Calu3 (cell line): ENCODE measurements around the gene CYP4F3. TPM values are rescaled to one million over a fixed set of nuclear protein-coding genes. Genes with fewer than 3 reads are reported as not detected.

Experiments used
- BruUV-seq: library from RNA; stranded (reverse); fragments of 400-500 nt; replicated peaks from 2 replicates; lab custom pipeline; 2021; lab: Mats Ljungman, UMichigan
- CTCF ChIA-PET: fragments of 300-600 bp; sonication (Branson Sonifier 250); formaldehyde crosslinking; loops from one replicate; lab custom pipeline; 2022; ENCODE audit warnings: antibody characterized with exemption; lab: Charles Lee
- DNase-seq: peaks from one replicate; pipeline ENCODE4 v3.0.0; 2022
- H3K27ac Mint-ChIP-seq: one replicate; pipeline ENCODE4 v1.8.0; 2022; ENCODE audit warnings: mixed read lengths; ENCODE audit not compliant: unreplicated experiment
- H3K27me3 Mint-ChIP-seq: one replicate; pipeline ENCODE4 v1.8.0; 2022; ENCODE audit warnings: mixed read lengths; ENCODE audit not compliant: unreplicated experiment
- H3K36me3 Mint-ChIP-seq: one replicate; pipeline ENCODE4 v1.8.0; 2022; ENCODE audit warnings: mild to moderate bottlenecking, moderate library complexity, mixed read lengths; ENCODE audit not compliant: insufficient read depth, unreplicated experiment
- H3K4me1 Mint-ChIP-seq: one replicate; pipeline ENCODE4 v1.8.0; 2022; ENCODE audit warnings: mild to moderate bottlenecking, low read depth, mixed read lengths; ENCODE audit not compliant: unreplicated experiment
- H3K4me3 Mint-ChIP-seq: one replicate; pipeline ENCODE4 v1.8.0; 2022; ENCODE audit warnings: mild to moderate bottlenecking, low read depth, moderate library complexity, mixed read lengths; ENCODE audit not compliant: unreplicated experiment
- H3K9me3 Mint-ChIP-seq: one replicate; pipeline ENCODE4 v1.8.0; 2022; ENCODE audit warnings: low read depth, mixed read lengths; ENCODE audit not compliant: unreplicated experiment
- intact Hi-C: fragments of 100-400 bp; cut with micrococcal nuclease; formaldehyde crosslinking; loops from one replicate; pipeline ENCODE4 v1.10.0; 2022; ENCODE audit not compliant: unreplicated experiment
- total RNA-seq: library from RNA; stranded (reverse); gene quantifications from 2 replicates; pipeline ENCODE4 v1.2.3, GENCODE V29; 2022
- TF ChIP-seq, protein P1 (sequence below): fragments of 200-600 bp; IDR thresholded peaks from one replicate; pipeline ENCODE4 v1.8.0; 2022; ENCODE audit warnings: antibody characterized with exemption; ENCODE audit not compliant: unreplicated experiment

CYP4F3 gene
- total RNA-seq, 1 experiment from 2014 or later, result 6.9 TPM

GRCh38 chr19:15669440-15669839 is 28.7 kb downstream of the CYP4F3 start:
- Mint-ChIP-seq H3K4me1 (peaks cover 18% of the 10 kb centered on the region), H3K4me3 (no peak overlapping the region), H3K27me3 (no peaks in the 10 kb centered on the region), H3K27ac (no peak overlapping the region), H3K36me3 (no peaks in the 10 kb centered on the region), H3K9me3 (peaks cover 2% of the 10 kb centered on the region)
- TF ChIP-seq, protein P1, sequence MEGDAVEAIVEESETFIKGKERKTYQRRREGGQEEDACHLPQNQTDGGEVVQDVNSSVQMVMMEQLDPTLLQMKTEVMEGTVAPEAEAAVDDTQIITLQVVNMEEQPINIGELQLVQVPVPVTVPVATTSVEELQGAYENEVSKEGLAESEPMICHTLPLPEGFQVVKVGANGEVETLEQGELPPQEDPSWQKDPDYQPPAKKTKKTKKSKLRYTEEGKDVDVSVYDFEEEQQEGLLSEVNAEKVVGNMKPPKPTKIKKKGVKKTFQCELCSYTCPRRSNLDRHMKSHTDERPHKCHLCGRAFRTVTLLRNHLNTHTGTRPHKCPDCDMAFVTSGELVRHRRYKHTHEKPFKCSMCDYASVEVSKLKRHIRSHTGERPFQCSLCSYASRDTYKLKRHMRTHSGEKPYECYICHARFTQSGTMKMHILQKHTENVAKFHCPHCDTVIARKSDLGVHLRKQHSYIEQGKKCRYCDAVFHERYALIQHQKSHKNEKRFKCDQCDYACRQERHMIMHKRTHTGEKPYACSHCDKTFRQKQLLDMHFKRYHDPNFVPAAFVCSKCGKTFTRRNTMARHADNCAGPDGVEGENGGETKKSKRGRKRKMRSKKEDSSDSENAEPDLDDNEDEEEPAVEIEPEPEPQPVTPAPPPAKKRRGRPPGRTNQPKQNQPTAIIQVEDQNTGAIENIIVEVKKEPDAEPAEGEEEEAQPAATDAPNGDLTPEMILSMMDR, result no peak
- CTCF ChIA-PET, result no interaction called here
- intact Hi-C loops, result no loop called here
- no peak for DNase-seq
- no TSS peak for BruUV-seq

GRCh38 chr19:15669891-15670290 is 29.2 kb downstream of the CYP4F3 start:
- peaks cover 23% of the 10 kb centered on the region for H3K4me1 Mint-ChIP-seq
- H3K27ac Mint-ChIP-seq, result no peak overlapping the region
- TF ChIP-seq, protein P1, result no peak
- no TSS peak for BruUV-seq
- CTCF ChIA-PET, result no interaction called here
- no peaks in the 10 kb centered on the region for H3K36me3 Mint-ChIP-seq
- peaks cover 4% of the 10 kb centered on the region for H3K9me3 Mint-ChIP-seq
- H3K27me3 Mint-ChIP-seq, result no peaks in the 10 kb centered on the region
- DNase-seq, result no peak
- intact Hi-C loops, result no loop called here
- no peak overlapping the region for H3K4me3 Mint-ChIP-seq

GRCh38 chr19:15671237-15671821 is 30.6 kb downstream of the CYP4F3 start:
- peaks cover 23% of the 10 kb centered on the region for H3K4me1 Mint-ChIP-seq
- intact Hi-C loops, result no loop called here
- BruUV-seq, result no TSS peak
- H3K9me3 Mint-ChIP-seq, result peaks cover 4% of the 10 kb centered on the region
- H3K27me3 Mint-ChIP-seq, result no peaks in the 10 kb centered on the region
- no peak overlapping the region for H3K27ac Mint-ChIP-seq
- TF ChIP-seq, protein P1, result no peak
- CTCF ChIA-PET, result no interaction called here
- H3K4me3 Mint-ChIP-seq, result no peak overlapping the region
- no peaks in the 10 kb centered on the region for H3K36me3 Mint-ChIP-seq
- DNase-seq, result no peak

DNA sequence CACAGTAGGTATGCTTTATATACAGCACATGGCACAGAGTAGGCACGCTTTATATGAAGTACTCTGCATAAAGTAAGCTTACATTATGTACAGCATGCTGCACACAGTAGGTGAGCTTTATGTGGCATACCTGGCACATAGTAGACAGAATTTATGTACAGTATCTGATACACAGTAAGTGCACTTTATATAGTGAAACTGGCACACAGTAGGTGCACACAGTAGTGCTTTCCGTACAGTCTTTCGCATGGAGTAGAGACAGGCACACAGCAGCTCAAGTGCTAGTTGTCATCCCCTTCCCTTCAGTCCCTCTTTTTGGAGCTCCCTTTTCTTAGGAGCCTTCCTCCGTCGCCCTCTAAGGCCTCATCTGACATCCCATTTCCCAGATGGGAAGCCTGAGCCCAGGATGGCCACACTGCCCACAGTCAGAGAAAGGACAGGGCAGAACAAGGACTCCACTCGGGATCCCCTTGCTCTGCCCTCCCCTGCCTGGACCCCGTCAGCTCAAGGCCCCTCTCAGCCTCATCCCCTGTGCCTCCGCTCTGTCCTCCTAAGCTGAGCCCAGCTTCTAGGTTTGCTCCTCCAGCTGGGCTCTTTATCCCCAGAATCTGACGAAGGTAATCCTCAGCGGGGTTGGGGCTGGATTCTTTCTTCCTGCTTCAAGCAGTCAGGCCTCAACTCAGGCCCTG is 31.3 kb downstream of the CYP4F3 start:
- CTCF ChIA-PET, result no interaction called here
- intact Hi-C loops, result no loop called here
- H3K4me1 Mint-ChIP-seq, result peaks cover 23% of the 10 kb centered on the region

More for the DNA sequence above, 31.3 kb downstream of the CYP4F3 start:
- H3K27me3 Mint-ChIP-seq, result peaks cover 4% of the 10 kb centered on the region
- DNase-seq, result no peak
- TF ChIP-seq, protein P1, result no peak
- peaks cover 4% of the 10 kb centered on the region for H3K9me3 Mint-ChIP-seq
- H3K36me3 Mint-ChIP-seq, result no peaks in the 10 kb centered on the region
- no peak overlapping the region for H3K27ac Mint-ChIP-seq
- BruUV-seq, result no TSS peak
- no peak overlapping the region for H3K4me3 Mint-ChIP-seq
